Inferior parietal cortex (tissue), 1 donor: ENCODE results near the gene TSTD1.

ENCODE experiments used
- DNase-seq: peaks from one replicate; pipeline ENCODE4 v3.0.0-alpha.2; 2016; ENCODE audit errors: extremely low spot score

The TSTD1 gene, protein sequence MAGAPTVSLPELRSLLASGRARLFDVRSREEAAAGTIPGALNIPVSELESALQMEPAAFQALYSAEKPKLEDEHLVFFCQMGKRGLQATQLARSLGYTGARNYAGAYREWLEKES

DNA sequence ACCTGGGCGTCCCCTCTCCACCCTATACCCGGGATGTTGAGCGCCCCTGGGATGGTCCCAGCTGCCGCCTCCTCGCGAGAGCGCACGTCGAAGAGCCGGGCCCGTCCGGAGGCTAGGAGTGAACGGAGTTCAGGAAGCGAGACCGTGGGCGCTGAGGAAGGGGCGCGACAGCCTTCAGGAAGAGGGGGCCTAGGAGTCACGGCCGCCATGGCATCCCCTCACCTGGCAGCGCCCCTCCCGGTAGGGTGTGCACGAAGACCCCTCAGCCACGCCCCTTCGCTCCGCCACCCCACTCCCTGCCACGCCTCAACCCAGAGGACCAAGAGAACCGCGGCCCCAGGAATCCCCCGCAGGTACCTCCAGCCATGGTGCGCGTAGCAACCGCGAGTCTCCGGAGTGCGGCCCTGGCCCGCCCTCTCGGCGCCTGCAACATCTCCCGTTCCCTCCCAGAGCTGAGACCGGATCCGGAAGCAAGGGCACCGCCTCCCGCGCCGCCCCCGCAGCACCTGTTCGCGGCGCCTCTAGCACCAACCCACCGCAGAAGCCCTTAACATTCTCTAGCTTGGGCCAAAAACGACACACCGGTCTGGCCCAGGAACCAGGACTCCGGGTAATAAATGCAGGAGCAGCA lies at the start of gene TSTD1:
TSS of gene TSTD1 (minus strand) at position 442 of the 631 bp plus-strand sequence. CDS start at position 367, 75 bp downstream.
- DNase-seq, result peak; percentile 22

DNA sequence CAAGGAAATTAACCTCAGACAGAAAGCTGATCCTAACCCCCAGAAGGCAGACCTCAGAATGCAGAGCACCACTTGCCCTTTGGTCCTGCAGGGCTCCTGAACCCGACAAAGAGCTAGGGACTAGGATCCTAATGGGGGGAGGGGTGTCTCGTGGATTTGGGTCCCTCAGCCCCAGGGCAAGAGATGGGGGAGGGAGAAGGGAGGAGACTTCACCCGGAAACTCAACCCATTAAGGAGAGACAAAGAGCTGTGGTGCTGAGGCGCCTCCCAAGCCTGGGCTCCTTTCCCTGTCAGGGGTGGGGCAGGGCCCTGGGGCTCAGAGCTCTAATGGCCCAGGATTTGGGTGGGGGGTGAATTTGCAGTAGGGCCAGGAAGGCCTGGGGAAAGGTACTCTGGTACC lies 47.7 kb upstream of the TSTD1 start:
- no peak for DNase-seq

DNA sequence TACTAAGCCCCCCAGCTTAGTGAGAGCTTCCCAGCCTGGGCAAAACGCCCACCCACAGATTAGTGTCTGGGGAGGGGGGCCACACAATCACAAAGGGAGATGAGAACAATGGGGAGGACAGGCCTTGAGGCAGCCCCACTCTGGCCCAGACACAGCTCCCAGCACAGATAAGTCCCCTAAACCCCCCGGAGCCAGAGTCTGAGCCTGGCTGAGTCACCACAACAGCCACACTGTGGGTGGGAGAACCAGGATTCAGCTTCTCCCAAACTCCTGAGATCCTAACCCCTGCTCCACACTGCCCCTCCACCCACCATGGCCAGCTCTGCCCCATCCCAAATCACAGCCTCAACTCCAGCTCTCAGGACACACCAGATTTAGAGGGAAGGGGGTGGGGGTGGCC lies 46.4 kb upstream of the TSTD1 start:
- DNase-seq, result no peak

DNA sequence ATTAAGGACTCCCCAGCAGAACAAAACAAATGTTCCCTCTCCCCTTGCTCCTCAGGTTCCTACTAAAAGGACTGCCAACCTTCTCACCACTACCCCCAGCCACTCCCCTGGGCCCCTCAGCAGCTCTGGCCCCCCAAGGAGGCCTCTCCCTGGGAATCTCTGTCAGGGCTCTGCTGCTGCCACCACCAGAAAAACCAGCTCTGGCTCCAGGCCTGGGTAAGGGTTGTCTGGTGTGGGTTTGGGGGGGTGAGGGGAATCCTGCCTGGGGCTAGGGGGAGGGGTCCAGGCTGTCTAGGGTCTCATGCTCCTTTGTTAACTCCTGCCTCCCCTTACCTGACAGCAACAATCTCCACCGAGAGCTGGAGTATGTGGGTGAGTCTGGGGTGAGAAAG lies 45.8 kb upstream of the TSTD1 start:
- DNase-seq, result no peak

DNA sequence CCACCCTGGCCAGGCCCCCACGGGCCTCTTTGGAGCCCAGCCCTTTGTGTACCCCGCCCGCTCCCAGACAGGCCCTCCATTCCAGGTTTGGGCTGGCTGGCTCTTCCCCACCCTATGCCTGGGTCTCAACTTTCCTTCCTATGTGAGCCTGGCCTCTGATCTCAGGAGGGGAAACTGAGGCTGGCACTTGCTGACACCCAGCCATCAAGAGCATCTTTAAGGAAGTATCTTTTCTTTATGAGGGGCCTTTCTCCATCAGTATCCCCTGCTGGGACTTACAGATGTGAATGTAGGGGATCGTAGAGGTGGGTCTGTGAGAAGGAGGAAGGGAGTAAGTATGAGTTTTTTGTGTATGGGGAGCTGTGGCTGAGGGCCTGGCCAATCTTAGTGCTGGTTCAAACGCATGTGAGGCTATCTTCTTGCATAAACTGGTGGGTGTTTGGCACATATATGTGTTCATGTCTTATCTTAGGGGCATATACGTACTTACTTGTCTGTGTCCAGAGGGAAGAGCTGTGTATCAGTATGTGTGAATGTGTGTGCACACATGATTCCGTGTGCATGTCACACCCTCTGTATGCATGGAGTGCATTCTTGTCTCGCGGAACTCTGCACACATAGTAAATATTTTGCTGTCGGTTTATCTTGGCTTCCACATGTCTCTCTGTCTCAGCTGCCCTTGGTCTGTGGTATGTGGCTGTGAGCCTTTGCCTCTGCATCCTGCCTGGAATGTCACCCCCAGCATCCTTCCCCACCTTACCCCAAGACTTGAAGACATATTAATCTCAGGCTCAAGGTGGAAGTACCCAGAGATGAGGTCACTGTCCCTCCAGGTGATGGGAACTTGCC lies 45.2 kb upstream of the TSTD1 start:
- no peak for DNase-seq

DNA sequence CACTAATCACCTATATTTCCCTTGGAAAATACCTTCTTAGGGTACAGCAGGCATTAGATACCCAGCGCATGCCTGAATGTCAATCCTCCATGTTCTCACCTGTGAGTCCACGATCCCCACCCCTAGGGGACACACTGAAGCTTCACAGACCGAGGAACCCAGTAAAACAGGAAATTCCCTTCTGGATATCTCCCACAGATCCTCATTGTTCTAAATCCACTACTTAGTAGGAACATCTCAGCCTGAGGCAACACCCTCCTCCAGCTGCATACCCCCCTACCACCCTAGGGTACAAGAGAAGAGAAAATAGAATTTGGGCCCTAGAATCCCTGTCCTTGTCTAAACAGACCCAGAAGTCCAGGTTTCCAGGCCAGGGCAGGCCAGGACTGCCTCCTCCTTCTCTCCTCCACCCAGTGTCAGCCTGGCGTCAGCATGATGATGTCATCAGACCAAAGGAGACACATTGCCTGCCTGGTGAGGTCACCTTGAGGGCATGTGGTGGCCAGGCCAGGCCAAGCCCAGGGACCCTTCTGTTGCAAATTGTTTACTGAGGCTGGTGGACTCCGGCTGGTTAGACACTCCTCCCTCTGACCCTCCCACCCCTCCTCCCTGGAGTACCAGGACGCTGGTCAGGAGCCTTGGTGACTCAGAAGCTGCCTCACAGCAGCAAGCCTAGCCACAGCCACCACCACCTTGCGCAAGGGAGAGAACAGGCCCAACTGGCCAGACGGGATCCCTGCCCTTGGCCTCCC lies 44.4 kb upstream of the TSTD1 start:
- DNase-seq, result no peak

DNA sequence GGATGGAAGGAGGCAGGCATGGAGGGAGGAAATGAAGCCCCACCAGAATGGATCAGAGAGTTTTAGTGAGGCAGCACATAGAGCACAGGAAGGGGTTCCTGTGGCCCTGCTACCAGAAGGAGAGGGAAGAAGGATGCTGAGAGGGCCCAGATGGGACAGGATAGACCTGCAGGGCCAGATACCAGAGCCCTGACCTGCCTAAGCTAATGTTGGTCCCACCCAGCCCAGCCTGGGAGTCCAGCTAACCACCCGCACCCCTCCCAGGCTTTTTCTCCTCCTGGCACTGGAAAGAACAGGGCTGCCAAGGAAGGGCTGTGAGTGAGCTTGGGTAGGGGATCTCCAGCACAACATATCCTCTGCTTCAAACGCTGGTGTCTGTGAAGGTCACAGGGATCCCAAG lies 43.7 kb upstream of the TSTD1 start:
- DNase-seq, result no peak

DNA sequence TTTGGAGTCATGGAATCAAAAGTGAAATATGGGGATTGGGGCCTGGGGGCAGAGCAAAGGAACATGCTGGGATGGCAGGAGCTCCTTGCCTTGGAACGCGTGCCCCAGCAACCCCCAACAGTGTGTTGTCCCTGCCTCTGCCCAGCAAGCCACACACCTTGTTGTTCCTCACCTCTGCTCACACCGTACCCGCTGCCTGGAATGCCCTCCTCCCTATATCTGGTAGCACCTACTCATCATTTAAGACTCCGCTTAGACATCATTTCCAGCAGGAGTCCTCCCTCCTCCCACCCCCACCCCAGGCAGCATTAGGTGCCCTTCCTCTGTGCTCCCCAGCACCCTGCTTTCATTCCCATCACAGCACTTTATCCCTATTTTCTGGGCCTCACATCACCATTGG lies 42.8 kb upstream of the TSTD1 start:
- no peak for DNase-seq

DNA sequence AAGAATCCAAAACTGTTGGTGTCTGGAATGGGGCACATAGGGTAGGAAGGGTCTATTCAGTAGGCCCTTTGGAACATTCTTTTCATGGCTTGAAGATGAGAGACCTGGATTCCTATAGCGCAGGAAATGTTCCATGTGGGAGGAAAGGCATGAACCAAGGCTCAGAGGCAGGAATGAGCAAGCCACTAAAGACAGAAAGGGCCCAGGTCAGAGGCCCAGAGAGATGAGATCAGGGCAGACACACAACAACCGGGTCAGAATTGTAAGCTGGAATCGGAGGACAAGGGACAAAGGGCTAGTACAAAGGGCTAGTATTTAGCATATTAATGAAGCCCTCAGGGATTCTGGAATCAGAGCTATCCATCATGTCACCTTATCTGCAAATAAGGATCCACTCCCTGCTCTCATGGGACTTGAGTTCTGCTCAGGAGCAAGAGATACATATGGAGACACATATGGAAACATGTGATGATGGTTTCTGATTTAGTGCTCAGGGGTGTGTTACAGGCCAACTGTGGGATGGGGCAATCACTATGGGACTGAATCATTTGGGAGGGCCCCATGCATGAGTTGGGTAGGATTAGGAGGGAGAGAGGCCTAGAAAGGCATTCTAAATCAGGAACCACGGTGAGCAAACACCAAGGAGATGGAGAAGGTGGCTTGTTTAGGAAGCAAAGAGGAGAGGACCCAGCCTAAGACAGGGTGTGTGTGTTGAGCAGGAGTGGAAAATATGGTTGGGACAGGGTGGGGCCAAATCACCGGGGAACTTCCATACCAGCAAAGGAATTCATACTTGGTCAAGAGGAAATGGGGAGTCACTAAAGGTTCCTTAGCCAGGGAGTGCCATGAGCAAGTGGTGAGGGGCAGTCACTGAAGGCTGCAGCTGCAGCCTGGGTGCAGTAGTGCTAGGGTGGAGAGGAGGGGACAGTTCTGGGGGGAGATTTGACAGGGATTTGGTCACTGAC lies 42.0 kb upstream of the TSTD1 start:
- DNase-seq, result no peak

DNA sequence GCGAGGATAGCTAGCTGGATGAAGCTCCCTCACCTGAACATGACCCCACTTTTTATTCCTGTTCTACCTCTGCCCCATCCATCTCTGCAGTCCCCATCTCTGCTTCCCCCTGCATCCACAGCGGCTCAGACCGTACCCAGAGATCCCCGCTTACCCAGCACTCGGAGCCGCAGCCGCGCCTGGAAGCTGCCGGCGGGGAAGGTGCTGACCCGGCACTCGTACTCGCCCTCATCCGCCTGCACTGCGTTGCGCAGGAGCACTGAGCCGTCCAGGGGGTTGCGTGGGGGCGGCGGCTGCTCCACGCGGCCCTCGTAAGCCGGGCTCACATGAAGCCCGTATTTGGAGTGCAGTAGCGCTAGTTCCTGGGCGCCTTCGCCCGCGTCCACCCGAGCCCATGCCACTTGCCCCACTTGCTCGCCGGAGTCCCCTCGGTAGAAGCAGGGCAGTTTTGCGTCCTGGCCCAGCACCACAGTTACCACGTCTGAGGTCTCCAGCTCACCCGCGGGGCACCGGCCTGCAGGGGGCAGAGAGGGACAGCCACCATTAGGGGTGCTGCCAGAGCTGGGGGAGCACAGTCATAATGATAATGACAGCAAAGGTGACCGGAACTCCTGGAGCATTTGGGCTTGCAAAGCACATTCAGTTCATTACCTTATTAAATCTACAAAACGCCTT lies 40.8 kb upstream of the TSTD1 start:
- DNase-seq, result no peak

DNA sequence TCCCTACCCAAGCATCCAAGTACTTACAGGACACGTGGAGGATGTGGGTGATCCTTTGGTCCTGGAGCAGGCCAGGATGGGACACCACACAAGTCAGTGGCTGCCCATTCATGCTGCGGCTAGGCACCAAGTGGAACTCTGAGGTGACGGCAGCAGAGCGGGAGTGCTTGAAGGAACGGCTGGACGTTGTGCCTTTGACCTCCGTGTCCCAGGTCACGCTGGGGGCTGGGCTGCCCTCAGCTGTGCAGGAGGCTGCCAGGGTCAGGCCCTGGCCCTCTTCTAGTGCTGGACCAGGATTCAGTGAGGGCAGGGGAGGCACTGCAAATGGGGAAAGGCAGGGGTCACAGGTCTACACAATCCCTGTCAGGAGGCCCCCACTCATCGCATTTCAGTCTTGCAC lies 38.7 kb upstream of the TSTD1 start:
- DNase-seq, result no peak

DNA sequence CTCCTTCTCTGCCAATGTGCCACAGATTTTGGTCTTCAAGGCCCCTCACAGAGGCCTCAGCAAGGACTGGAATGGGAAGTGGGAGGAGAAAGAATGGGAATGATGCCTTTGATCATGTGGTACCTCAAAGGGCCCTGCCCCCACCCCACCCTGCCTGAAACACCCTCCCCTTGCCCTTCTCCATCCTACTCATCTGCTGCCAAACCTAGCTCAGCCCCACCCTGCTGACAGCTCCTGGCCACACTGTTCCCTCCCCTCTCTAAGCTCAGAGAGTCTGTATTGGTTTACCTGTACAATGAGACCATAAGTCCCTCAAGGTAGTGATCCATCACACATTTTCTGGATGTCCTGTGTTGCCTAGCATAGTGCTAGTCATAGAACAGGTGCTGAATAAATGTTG lies 37.6 kb upstream of the TSTD1 start:
- no peak for DNase-seq

DNA sequence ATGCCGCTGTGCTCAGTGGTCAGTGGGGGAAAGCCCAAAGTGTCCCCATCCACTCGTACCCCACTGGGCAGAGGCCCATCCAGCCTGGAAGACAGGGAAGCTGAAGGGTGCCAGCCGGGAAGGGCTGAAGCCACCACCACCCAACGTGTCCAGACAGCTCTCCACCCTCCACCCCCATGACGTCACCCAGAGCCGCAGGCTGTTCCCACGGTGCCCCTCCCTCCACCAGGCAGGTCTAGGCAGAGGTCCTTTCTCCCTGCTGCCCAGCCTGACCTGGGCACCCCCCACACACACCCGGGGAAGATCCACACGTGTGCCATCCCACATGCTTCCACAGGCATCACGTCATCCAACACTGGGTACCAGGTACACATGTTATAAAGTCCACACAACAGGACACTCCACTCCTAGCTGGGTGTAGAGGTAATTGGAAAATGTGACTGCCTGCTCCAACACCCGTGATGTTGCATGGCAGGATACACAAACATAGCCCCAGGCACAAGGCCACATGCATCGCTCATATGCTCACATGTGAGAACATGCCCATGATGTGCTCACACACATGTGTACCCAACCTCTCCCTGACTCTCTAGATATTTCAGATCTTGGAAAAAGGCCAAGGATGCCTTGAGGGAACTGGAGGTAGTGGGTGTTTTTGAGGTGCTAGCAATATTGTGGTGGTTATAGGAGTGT lies 36.1 kb upstream of the TSTD1 start:
- DNase-seq, result no peak

DNA sequence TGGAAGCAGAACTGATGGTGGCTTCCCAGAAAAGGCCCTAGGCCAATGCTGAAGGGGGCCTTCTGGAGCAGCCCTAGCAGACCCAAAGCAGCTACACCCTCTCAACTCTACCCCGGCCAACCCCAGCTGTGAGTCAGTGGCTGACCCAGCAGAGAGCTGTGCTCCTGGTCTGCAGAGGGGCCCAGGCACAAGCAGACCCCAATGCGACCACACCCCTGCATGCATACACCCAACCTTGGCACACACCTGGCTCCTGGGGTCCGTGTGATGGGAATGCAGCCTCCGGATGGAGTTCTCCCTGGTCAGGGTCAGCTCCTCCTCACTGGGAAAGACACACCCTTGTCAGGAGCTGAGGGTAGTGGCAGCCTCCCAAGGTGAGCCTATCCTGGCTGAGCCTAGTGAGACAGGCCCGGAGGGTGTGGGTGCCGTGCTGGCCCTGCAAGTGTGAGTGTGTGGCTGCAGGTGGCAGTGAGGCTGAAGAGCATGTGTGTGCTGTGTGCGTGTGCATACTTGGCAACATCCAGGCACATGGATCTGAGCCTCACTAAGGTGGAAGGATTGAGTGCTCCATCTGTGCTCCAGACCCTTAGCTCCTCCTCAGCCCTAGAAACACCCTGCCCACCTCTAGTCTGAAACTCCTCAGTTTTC lies 34.8 kb upstream of the TSTD1 start:
- no peak for DNase-seq

DNA sequence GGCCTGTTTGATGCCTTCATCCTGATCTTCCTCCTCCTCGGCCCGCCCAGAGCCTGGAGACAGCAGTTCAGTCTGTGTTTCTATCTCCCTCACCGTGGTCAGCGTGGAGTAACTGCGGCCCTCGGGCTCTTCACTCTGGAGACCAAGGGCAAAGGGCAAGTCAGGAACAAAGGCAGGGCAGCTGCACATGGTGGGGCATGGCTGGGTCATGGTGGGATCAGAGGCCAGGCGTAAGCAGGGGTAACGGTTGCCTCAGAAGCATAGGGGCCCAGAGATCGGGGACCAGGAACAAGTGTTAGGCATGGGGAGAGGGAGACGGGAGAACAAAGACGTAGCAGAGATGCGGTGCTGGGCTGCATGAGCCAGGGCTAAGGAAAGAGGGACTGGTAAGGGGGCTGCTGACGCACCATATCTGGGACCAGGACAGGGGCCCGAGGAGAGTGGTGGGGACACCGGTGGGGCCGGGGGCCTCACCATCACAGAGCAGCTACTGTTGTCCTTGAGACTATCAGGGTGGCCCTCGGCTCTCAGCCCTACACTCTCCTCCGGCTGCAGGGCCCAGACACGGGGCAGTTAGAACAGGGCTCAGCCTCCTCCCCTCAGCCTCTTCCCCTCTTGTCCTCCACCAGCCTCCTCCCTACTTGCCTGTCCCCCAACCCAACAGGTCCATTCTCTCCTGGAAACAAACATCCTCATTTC lies 34.1 kb upstream of the TSTD1 start:
- DNase-seq, result no peak

DNA sequence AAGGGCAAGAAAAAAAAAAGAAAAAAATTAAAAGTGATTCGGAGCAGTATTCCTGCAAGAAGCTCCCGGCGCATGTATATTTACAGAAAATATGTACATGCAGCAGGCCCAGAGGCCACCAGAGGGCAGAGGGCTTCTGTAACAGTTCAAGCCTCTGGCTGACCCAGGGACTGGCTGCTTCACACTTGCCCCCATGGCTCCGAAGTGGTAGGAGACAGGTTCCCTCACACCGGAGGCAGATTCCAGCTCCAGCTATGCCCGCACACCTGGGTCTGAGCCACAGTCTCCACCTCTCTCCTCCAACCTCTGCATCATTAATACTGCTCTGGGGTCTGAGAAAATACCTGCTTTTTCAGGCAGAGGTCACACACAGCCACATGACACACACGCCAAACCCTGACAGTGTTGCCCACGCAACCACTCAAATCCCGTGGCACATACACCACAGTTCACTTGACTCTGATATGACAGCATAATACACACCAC lies 33.2 kb upstream of the TSTD1 start:
- peak; percentile 21 for DNase-seq

DNA sequence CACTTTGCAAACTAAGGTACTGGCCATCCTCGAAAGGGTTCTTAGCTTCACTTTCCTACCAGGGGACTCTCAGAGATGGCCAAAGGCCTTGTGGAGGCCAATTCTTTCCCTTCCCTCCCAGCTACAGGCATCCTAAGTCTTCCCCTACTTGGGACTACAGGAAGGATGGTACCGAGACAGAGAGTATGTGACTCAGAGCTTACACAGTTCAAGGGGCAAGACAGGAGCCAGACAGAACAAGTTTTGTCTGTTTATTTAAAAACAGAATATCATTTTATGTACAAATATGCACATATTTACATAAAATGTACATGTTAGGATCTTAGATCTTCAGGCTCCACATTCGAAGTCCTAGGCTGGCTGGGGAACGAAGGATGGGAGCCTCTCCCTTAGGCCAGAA lies 32.0 kb upstream of the TSTD1 start:
- DNase-seq, result no peak

DNA sequence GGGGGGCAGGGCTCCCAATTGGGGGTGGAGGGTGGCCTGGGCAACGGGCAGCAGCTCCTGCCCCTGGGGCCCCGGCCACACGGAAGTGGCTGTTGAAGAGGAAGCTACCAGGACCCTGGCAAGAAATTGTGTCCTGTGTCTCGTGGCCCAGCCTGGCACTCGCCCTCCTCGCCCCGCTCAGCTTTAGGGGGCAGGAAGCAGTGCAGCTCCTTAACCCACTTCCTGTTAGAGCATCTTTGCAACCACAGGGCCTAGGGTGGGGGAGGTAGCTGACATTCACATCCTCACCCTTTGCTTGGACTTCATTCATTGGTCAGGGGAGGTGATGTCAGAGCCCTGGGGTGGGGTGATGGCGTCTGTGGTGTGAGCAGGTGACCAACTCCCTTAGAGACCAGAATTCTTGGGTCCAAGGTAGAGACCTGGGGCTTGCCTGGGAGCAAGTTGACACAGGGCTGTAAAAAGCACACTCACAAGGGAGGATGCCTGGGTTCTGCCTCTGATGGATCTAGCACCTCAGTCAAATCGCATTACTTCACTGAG lies 31.0 kb upstream of the TSTD1 start, which contains the start of gene ARHGAP30:
TSS of gene ARHGAP30 (minus strand) at position 161 of the 540 bp plus-strand sequence. CDS start 267 bp downstream, outside the sequence.
- DNase-seq, result no peak
